Effector memory CD8-positive, alpha-beta T cell (primary cell): ENCODE data around the gene CDS2.

Experiments used
- ATAC-seq: fragments of 150-1000 bp; cut with Tn5 transposase; replicated peaks from 2 replicates; pipeline ENCODE4 v1.10.0; 2021; ENCODE audit warnings: mild to moderate bottlenecking, moderate library complexity
- DNase-seq, 3 experiments: peaks; one replicate each; pipeline ENCODE4 v3.0.0; 2021
- H3K27ac Mint-ChIP-seq, 2 donors: one replicate each; pipeline ENCODE4 v1.8.0; 2022; ENCODE audit warnings: mild to moderate bottlenecking in 2 of 2, mixed read lengths in 2 of 2, moderate library complexity in 2 of 2
- H3K27me3 Mint-ChIP-seq, 2 donors: one replicate each; pipeline ENCODE4 v1.8.0; 2022; ENCODE audit warnings: mixed read lengths in 2 of 2
- H3K36me3 Mint-ChIP-seq: one replicate; pipeline ENCODE4 v1.8.0; 2022; ENCODE audit warnings: mild to moderate bottlenecking, moderate library complexity, mixed read lengths; ENCODE audit not compliant: insufficient read depth
- H3K4me1 Mint-ChIP-seq, 2 donors: one replicate each; pipeline ENCODE4 v1.8.0; 2022; ENCODE audit warnings: low read depth in 2 of 2, mixed read lengths in 2 of 2
- H3K4me3 Mint-ChIP-seq, 2 donors: one replicate each; pipeline ENCODE4 v1.8.0; 2022; ENCODE audit warnings: mild to moderate bottlenecking in 2 of 2, mixed read lengths in 2 of 2, moderate library complexity in 2 of 2
- H3K9me3 Mint-ChIP-seq, 2 donors: one replicate each; pipeline ENCODE4 v1.8.0; 2022; ENCODE audit warnings: mixed read lengths in 2 of 2

CDS2 gene

DNA sequence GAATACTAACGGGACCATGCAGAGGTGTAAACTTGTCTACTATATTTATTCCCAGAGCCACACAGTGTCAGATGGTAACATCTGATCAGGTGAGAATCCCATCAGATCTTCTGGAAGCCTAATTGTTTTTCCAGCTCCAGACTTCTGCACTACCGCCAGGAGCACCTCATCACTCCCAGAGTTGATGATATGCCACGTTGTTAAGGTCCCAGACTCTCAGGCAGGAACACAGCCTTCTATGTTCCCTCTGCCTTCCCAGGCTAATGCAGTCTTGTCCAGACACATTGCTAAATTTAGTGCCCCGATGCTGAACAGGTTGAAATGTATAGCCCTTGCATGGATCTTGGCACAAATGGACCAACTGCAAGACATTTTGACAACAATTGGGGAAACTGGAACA is 103.7 kb downstream of the CDS2 start:
- H3K4me1 Mint-ChIP-seq = no peaks in the 10 kb centered on the region
- no peak for DNase-seq

DNA sequence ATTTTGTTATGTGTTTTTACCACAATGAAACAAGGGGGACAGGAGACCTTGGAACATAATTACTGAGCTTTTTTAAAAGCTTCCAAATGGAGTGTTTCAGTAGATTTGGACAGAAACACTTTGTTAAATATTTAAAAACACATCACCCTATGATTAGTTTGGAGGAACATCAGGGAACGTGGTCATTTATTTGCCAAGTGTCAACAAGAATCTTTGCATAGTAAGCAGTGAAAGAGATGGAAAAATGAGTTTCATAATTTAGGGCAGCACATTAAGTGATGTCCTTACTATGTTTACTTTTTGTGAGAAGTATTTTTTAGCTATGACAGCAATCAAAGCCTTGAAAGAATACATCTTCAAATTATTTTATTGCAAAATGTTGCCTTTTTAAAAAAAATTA is 107.3 kb downstream of the CDS2 start:
- peaks cover 38 to 41% of the 10 kb centered on the region in 2 donors for H3K27me3 Mint-ChIP-seq

More for the DNA sequence above, 103.7 kb downstream of the CDS2 start:
- no peaks in the 10 kb centered on the region for H3K9me3 Mint-ChIP-seq
- H3K36me3 Mint-ChIP-seq = peaks cover 2% of the 10 kb centered on the region
- peaks cover 7 to 18% of the 10 kb centered on the region in 2 donors for H3K27me3 Mint-ChIP-seq
- no peak overlapping the region for H3K27ac Mint-ChIP-seq
- H3K4me3 Mint-ChIP-seq = no peak overlapping the region
- no peak for ATAC-seq

GRCh38 chr20:5234978-5235377 is 108.2 kb downstream of the CDS2 start:
- Mint-ChIP-seq H3K9me3 (no peaks in the 10 kb centered on the region), H3K27me3 (peaks cover 41 to 49% of the 10 kb centered on the region in 2 donors)

More for the DNA sequence above, 107.3 kb downstream of the CDS2 start:
- Mint-ChIP-seq H3K36me3 (peaks cover 4% of the 10 kb centered on the region), H3K4me3 (no peak overlapping the region), H3K9me3 (no peaks in the 10 kb centered on the region), H3K4me1 (no peaks in the 10 kb centered on the region), H3K27ac (no peak overlapping the region)
- DNase-seq = no peak
- ATAC-seq = no peak

More at GRCh38 chr20:5234978-5235377, 108.2 kb downstream of the CDS2 start:
- Mint-ChIP-seq H3K4me1 (no peaks in the 10 kb centered on the region), H3K27ac (no peak overlapping the region), H3K4me3 (no peak overlapping the region), H3K36me3 (peaks cover 4% of the 10 kb centered on the region)
- ATAC-seq = no peak
- DNase-seq = no peak
